NCI-H510A (cell line): ENCODE results near the gene ZNF224.

Experiments used
- DNase-seq: peaks from one replicate; lab custom pipeline; 2025; lab: John Stamatoyannopoulos, UW

ZNF224 gene

DNA sequence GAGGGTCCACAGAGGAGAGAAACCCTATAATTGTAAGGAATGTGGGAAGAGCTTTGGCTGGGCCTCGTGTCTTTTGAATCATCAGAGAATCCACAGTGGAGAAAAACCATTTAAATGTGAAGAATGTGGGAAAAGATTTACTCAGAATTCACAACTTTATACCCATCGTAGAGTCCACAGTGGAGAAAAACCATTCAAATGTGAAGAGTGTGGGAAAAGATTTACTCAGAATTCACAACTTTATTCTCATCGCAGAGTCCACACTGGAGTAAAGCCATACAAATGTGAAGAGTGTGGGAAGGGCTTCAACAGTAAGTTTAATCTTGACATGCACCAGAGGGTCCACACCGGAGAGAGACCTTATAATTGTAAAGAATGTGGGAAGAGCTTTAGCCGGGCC, 37.8 kb downstream of the ZNF224 start:
- DNase-seq = no peak

DNA sequence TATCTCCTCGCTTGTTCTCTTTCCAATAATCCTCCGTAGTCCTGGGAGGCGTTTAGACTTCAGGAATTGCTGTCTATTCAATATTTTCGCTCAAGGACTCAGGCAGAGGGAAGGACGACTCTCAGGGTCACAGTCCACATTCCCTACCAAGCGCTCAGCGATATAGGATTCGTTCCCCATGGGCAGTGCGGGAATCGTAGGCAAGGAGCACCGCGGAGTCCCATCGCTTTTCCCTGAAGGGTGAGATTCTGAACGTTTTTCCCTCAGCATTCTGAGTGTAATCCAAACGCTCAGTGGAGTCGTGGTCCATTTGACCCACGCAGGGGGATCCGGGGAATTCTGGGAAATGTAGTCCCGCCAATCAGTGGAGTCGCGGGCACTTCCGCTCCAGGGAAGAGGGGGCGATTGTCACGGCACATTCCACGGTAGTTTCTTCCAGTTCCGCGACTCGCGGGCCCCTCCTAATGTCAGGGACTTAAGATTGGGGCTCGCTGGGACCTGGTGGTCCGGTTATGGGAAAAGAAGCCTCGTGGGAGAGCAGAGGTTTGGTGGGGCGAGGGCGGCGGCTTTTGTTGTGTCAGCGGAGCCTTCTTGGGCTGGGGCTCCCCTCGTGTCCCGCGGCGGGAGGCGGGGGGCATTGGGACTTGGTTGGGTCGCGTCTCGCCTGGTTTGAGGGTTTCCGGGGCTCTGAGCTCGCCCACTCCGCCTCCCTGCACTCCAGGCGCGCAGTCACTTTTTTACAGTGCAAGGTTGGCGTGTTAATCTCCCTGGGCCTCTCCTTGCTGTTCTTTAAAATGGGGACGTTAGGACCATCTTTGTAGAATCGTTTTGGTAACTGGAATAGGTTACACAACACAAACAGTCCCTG, 47.3 kb downstream of the ZNF224 start, which contains the start of gene ZNF234:
ZNF234 (plus strand) TSS at position 364 of the 868 bp plus-strand sequence. CDS start 3,079 bp downstream, outside the sequence.
- DNase-seq = no peak

DNA sequence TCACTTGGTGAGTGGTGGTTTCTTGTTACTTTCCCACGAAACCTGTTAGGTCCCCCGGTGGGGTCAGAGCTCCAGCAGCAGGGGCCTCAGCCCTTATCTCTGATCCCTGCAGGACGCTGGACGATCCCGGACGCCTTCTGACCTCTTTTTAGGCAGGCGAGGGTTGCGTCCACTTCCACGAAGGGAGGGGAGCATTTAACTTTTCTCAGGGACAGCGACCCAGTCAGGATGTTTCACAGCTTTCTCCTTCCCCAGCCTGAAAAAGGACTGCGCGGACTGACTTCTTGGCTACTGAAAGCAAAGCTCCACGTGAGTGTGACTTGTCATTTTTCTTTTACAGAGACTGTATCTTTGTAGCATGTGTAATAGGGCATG, 47.9 kb downstream of the ZNF224 start:
- no peak for DNase-seq

DNA sequence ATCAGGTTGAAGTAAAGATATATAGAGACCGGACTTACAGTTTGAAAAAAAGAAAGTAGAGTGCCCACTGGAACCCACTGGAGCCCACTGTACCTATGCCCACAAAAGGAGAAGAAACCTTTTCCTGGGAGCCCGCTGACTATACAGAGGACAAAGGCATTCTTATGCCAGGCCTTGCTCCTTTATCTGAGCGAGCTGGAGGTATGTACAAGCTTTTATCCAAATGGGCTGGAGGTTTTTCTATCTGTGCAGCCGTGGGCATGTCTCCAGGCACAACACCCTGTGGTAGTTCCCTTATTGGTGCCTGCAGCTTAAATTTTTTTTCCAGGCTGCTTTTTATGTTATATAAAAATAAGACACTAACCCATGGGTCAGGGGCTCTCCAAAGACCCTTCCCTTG, 55.6 kb downstream of the ZNF224 start:
- no peak for DNase-seq

DNA sequence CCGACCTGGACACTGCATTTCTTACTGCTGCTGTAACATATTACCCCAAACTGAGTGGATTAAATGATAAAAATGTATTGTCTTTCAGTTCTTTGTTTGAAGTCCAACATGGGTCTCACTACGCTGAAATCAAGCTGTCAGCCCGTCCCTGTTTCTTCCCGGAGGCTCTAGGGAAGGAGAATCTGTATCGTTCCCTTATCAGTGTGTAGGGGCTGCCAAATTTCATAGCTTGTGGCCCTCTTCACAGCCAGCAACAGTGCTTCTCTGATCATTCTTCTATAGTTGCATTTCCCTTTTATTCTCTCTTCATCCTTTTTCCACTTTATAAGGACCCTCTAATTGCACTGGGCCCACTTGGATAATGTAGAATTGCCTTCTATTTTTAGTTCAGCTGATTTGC, 57.3 kb downstream of the ZNF224 start:
- DNase-seq = no peak

DNA sequence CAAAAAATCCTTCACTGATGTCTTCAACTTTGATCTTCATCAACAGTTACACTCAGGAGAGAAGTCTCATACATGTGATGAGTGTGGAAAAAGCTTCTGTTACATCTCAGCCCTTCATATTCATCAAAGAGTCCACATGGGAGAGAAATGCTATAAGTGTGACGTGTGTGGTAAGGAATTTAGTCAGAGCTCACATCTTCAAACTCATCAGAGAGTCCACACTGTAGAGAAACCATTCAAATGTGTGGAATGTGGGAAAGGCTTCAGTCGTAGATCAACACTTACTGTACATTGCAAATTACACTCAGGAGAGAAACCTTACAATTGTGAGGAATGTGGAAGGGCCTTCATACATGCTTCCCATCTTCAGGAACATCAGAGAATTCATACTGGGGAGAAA, 62.3 kb downstream of the ZNF224 start:
- DNase-seq = no peak
